HepG2 (cell line): Measurements from ENCODE around the gene CARMIL3. TPM values are rescaled to one million over a fixed set of nuclear protein-coding genes. Genes with fewer than 3 reads are reported as not detected.
A peak's percentile ranks its signal among the peaks of the same experiment; 100 is the strongest.

ENCODE experiments used
- ATAC-seq: fragments of 200-7000 bp; cut with Tn5 transposase; 3 replicates; pipeline ENCODE4 v1.9.1; 2020; ENCODE audit warnings: mild to moderate bottlenecking, moderate library complexity
- BruUV-seq: library from RNA; stranded (reverse); fragments of 400-500 nt; replicated peaks from 2 replicates; lab custom pipeline; 2021; lab: Mats Ljungman, UMichigan
- CTCF ChIA-PET: fragments of 300-600 bp; formaldehyde crosslinking; extraction: SDS; loops from one replicate; lab custom pipeline; 2021; ENCODE audit warnings: low total read pairs, inconsistent platforms, low intra/inter-chr PET ratio; lab: Yijun Ruan, JAX
- POLR2A ChIA-PET: fragments of 350-600 bp; sonication (Branson Sonifier 250); formaldehyde crosslinking; loops from one replicate; lab custom pipeline; 2020; ENCODE audit warnings: antibody characterized with exemption, inconsistent platforms; lab: Yijun Ruan, JAX
- DNase-seq: peaks from one replicate; pipeline ENCODE4 v3.0.0-alpha.2; 2015; ENCODE audit warnings: low spot score
- FAIRE-seq: peaks from 3 replicates; lab custom pipeline; 2011; peaks lifted over from hg19 to GRCh38; lab: Jason Lieb, UNC
- H2AFZ ChIP-seq: one replicate; pipeline ENCODE4 v1.6.1; 2011; ENCODE audit warnings: low read length, inconsistent platforms
- H3K27ac ChIP-seq: fragments of 300-600 bp; 3 replicates; pipeline ENCODE4 v1.8.0; 2011; ENCODE audit warnings: mixed run types, mild to moderate bottlenecking, mixed read lengths, low read length, inconsistent platforms; ENCODE audit not compliant: insufficient read depth; ENCODE audit errors: extremely low read length
- H3K27me3 ChIP-seq, 2 experiments: fragments of 200-600 bp in 1 of 2; 2 replicates in 1 of 2; 3 replicates in 1 of 2; pipeline versions ENCODE4 v1.6.0 to v1.8.0; 2011; ENCODE audit warnings: low read length in 2 of 2, mild to moderate bottlenecking in 2 of 2, moderate library complexity in 2 of 2, inconsistent platforms in 1 of 2; ENCODE audit not compliant: insufficient read depth in 2 of 2, control insufficient read depth in 1 of 2
- H3K36me3 ChIP-seq, 2 experiments: fragments of 200-600 bp in 1 of 2; replicated peaks in 1 of 2; 2 replicates in 1 of 2; 3 replicates in 1 of 2; pipeline versions ENCODE4 v1.5.1 to v1.8.0; 2011; ENCODE audit warnings: low read length in 2 of 2, inconsistent platforms in 1 of 2; ENCODE audit not compliant: insufficient read depth in 2 of 2, control insufficient read depth in 1 of 2
- H3K4me1 ChIP-seq: 2 replicates; pipeline ENCODE4 v1.5.1; 2012; ENCODE audit warnings: low read length, inconsistent platforms; ENCODE audit not compliant: insufficient read depth
- H3K4me2 ChIP-seq: 2 replicates; pipeline ENCODE4 v1.6.0; 2011; ENCODE audit warnings: low read depth, low read length, inconsistent platforms
- H3K4me3 ChIP-seq, 3 experiments: fragments of 200-600 bp in 1 of 3; sonication (generic), shearing (Covaris generic) in 1 of 3; replicated peaks in 1 of 3; 2 replicates each; pipeline ENCODE4 v1.5.1; 2011 to 2016; ENCODE audit warnings: low read length in 3 of 3, inconsistent platforms in 2 of 3, low read depth in 2 of 3, mild to moderate bottlenecking in 2 of 3, control low read depth in 1 of 3, mixed read lengths in 1 of 3; ENCODE audit not compliant: insufficient read depth in 1 of 3
- H3K79me2 ChIP-seq: one replicate; pipeline ENCODE4 v1.6.1; 2011; ENCODE audit warnings: low read length, inconsistent platforms; ENCODE audit not compliant: insufficient read depth
- H3K9ac ChIP-seq: 2 replicates; pipeline ENCODE4 v1.6.0; 2011; ENCODE audit warnings: mild to moderate bottlenecking, low read depth, low read length, inconsistent platforms; ENCODE audit not compliant: insufficient read depth
- H3K9me3 ChIP-seq: 2 replicates; pipeline ENCODE4 v1.5.1; 2012; ENCODE audit warnings: mild to moderate bottlenecking, low read length
- H4K20me1 ChIP-seq: 2 replicates; pipeline ENCODE4 v1.6.0; 2011; ENCODE audit warnings: inconsistent platforms, mild to moderate bottlenecking, low read length, moderate library complexity; ENCODE audit not compliant: insufficient read depth
- ATM ChIP-seq: fragments of 450-650 bp; IDR thresholded peaks from 2 replicates; pipeline ENCODE4 v1.7.1; 2017; ENCODE audit warnings: mild to moderate bottlenecking, borderline replicate concordance
- CCAR2 ChIP-seq: fragments of 200-400 bp; formaldehyde crosslinking; optimal IDR thresholded peaks from 2 replicates; pipeline ENCODE3; 2018; ENCODE audit warnings: low read depth, mild to moderate bottlenecking, low read length, moderate library complexity
- DR1 ChIP-seq: sonication (generic); formaldehyde crosslinking; IDR thresholded peaks from 2 replicates; pipeline ENCODE4 v1.8.0; 2021; ENCODE audit warnings: mild to moderate bottlenecking, missing genetic modification reagents, inconsistent platforms
- ELF3 ChIP-seq: IDR thresholded peaks from 2 replicates; pipeline ENCODE4 v1.6.1; 2016; ENCODE audit warnings: missing genetic modification reagents, missing compliant biosample characterization
- ERF ChIP-seq: IDR thresholded peaks from 2 replicates; pipeline ENCODE4 v1.6.1; 2018; ENCODE audit warnings: missing biosample characterization, missing genetic modification reagents
- FOXP1 ChIP-seq, 2 experiments: fragments of 450-650 bp in 1 of 2; IDR thresholded peaks; 2 replicates each; pipeline ENCODE4 v1.6.1; 2017 to 2018; ENCODE audit warnings: antibody characterized with exemption in 1 of 2
- JUNB ChIP-seq: sonication (generic); formaldehyde crosslinking; IDR thresholded peaks from 2 replicates; pipeline ENCODE4 v1.8.0; 2022; ENCODE audit warnings: missing genetic modification reagents, mild to moderate bottlenecking, borderline replicate concordance
- KAT7 ChIP-seq: IDR thresholded peaks from 2 replicates; pipeline ENCODE4 v1.6.1; 2018; ENCODE audit warnings: borderline replicate concordance, missing compliant biosample characterization
- LBX2 ChIP-seq: sonication (generic); formaldehyde crosslinking; IDR thresholded peaks from 2 replicates; pipeline ENCODE4 v1.5.0; 2020; ENCODE audit warnings: missing genetic modification reagents, mild to moderate bottlenecking, borderline replicate concordance
- NFRKB ChIP-seq: fragments of 450-650 bp; IDR thresholded peaks from 2 replicates; pipeline ENCODE4 v1.6.1; 2017
- NONO ChIP-seq, 2 experiments: fragments of 450-650 bp in 1 of 2; sonication (generic) in 1 of 2; formaldehyde crosslinking in 1 of 2; IDR thresholded peaks in 1 of 2; conservative IDR thresholded peaks in 1 of 2; 2 replicates each; pipeline versions ENCODE4 v1.6.1 to v1.8.0; 2017 to 2022; ENCODE audit warnings: mild to moderate bottlenecking in 1 of 2, missing genetic modification reagents in 1 of 2, moderate library complexity in 1 of 2
- PLRG1 ChIP-seq: fragments of 450-650 bp; conservative IDR thresholded peaks from 2 replicates; pipeline ENCODE4 v1.6.1; 2016
- PRDM4 ChIP-seq: sonication (generic); formaldehyde crosslinking; IDR thresholded peaks from 2 replicates; pipeline ENCODE4 v1.9.0; 2021; ENCODE audit warnings: missing genetic modification reagents, borderline replicate concordance
- RAD51 ChIP-seq: fragments of 450-650 bp; IDR thresholded peaks from 2 replicates; pipeline ENCODE4 v1.6.1; 2016; ENCODE audit warnings: borderline replicate concordance
- SOX6 ChIP-seq, 2 experiments: fragments of 450-650 bp in 1 of 2; sonication (generic) in 1 of 2; formaldehyde crosslinking in 1 of 2; IDR thresholded peaks; 2 replicates each; pipeline versions ENCODE4 v1.4.0 to v1.6.1; 2017 to 2020; ENCODE audit warnings: antibody characterized with exemption in 1 of 2, mild to moderate bottlenecking in 1 of 2, missing genetic modification reagents in 1 of 2
- TBX3 ChIP-seq: fragments of 450-650 bp; IDR thresholded peaks from 2 replicates; pipeline ENCODE4 v1.6.1; 2017; ENCODE audit warnings: antibody characterized with exemption, mild to moderate bottlenecking, inconsistent platforms, borderline replicate concordance
- THYN1 ChIP-seq: sonication (generic); formaldehyde crosslinking; IDR thresholded peaks from 2 replicates; pipeline ENCODE4 v1.8.1; 2023; ENCODE audit warnings: low read depth, mild to moderate bottlenecking, moderate library complexity, missing genetic modification reagents, borderline replicate concordance
- ZFAT ChIP-seq: sonication (generic); formaldehyde crosslinking; conservative IDR thresholded peaks from 2 replicates; pipeline ENCODE4 v1.8.1; 2023; ENCODE audit warnings: missing genetic modification reagents, inconsistent platforms
- ZNF282 ChIP-seq: fragments of 450-650 bp; IDR thresholded peaks from 2 replicates; pipeline ENCODE4 v1.6.1; 2018; ENCODE audit not compliant: partially characterized antibody
- ZNF431 ChIP-seq: sonication (generic); formaldehyde crosslinking; IDR thresholded peaks from 2 replicates; pipeline ENCODE4 v1.9.0; 2022; ENCODE audit warnings: missing genetic modification reagents, low read depth, mild to moderate bottlenecking, borderline replicate concordance
- ZNF773 ChIP-seq: sonication (generic); formaldehyde crosslinking; IDR thresholded peaks from 2 replicates; pipeline ENCODE4 v1.4.0; 2020; ENCODE audit warnings: missing genetic modification reagents, borderline replicate concordance
- ZNF83 ChIP-seq: sonication (generic); formaldehyde crosslinking; IDR thresholded peaks from 2 replicates; pipeline ENCODE4 v1.4.0; 2020; ENCODE audit warnings: missing genetic modification reagents, mild to moderate bottlenecking, borderline replicate concordance
- WGBS: methylation state at CpG from one replicate; pipeline ENCODE4 v1.1.6; 2017; ENCODE audit warnings: low lambda C conversion rate; 5-methylcytosine and 5-hydroxymethylcytosine counted together
- in situ Hi-C: cut with HindIII; loops from 2 replicates; pipeline ENCODE4 v1.10.0; 2017; ENCODE audit warnings: low pct_unique_long_range_greater_than_20kb; ENCODE audit not compliant: extremely low pct_ligation_motif_present
- intact Hi-C: fragments of 100-400 bp; cut with micrococcal nuclease; formaldehyde crosslinking; loops from one replicate; pipeline ENCODE4 v1.10.0; 2022; ENCODE audit not compliant: unreplicated experiment
- polyA plus RNA-seq, 8 experiments: library from polyadenylated mRNA; depleted of rRNA in 3 of 8; stranded (reverse) in 7 of 8; unstranded in 1 of 8; fragments of >200 nt; fragmentation: Illumina TruSeq in 4 of 8; extraction: Trizol in 4 of 8; gene quantifications; 2 replicates each; pipeline versions ENCODE4 v1.2.1 to v1.2.3, GENCODE V29; 2011 to 2016; ENCODE audit warnings: low read depth in 4 of 8, missing spikeins in 1 of 8, mixed read lengths in 1 of 8; ENCODE audit not compliant: insufficient read depth in 1 of 8
- total RNA-seq, 5 experiments: library from RNA; depleted of rRNA; stranded (reverse); fragments of >200 nt; fragmentation: Illumina TruSeq; extraction: Trizol; gene quantifications; 2 replicates each; pipeline ENCODE4 v1.2.3, GENCODE V29; 2016; ENCODE audit warnings: low read depth in 1 of 5

The CARMIL3 gene
- total and polyA plus RNA-seq, 2 of the 13 experiments (the other 11 are each of a cell fraction or from before 2014, with no cell fraction given), result 0.27 to 0.55 TPM

DNA sequence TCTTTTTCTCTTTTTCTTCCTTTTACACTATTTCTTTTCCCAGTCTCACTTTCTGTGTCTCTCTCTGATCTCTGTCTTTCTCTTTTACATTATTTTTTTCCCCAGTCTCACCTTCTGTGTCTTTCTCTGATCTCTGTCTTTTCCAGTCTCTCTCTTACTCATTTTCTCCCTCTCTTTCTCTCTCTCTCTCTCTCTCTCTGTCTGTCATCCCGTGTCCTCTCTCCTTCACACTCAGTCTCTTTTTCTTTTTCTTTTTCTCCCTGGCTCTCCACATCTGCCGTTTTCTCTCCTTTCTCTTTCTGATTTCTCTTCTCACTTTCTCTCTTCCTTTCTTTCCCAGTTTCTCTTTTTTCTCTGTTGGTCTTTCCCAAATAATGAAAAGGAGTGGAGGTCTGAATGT, 40.8 kb upstream of the CARMIL3 start:
- Histone ChIP-seq H3K9ac (no peak overlapping the region), H3K9me3 (no peaks in the 10 kb centered on the region), H4K20me1 (no peaks in the 10 kb centered on the region), H3K4me2 (no peak overlapping the region), H3K36me3 (no peaks in the 10 kb centered on the region), H2AFZ (no peak overlapping the region), H3K4me1 (peaks cover 64% of the 10 kb centered on the region), H3K4me3 (no peak overlapping the region), H3K27ac (no peak overlapping the region), H3K79me2 (no peaks in the 10 kb centered on the region), H3K27me3 (no peaks in the 10 kb centered on the region)
- BruUV-seq, result no TSS peak
- POLR2A ChIA-PET, result no interaction called here
- 80% methylated on average over 2 of the region's 2 CpGs for WGBS
- ATAC-seq, result no peak
- CTCF ChIA-PET, result interaction anchor here (4.3 kb wide), 1 partner anchor 25 kb away, joined by 85 read pairs; no protein-coding TSS in a partner anchor
- no peak for DNase-seq
- intact Hi-C loops (no loop called here), in situ Hi-C loops (loop anchor here (5.0 kb wide), 2 partner anchors 39 to 81 kb away; partner anchors contain the start of gene PCK2)
- FAIRE-seq, result no peak
- peak; percentile 85 for TF ChIP-seq ZNF282
- no peak for TF ChIP-seq KAT7 (CRISPR knock-in tag)
- no peak for TF ChIP-seq ZFAT (CRISPR knock-in tag)
- TF ChIP-seq ATM, result peak; percentile 41; the same call in 1 of the 2 replicates
- TF ChIP-seq NONO (IDR thresholded peaks at IDR 0.05), result peak; percentile 60; the same call in 1 of the 2 replicates
- TF ChIP-seq NONO (CRISPR knock-in tag; conservative IDR thresholded peaks at IDR 0.05), result no peak
- no peak for TF ChIP-seq LBX2 (CRISPR knock-in tag)
- TF ChIP-seq TBX3, result no peak
- no peak for TF ChIP-seq ELF3
- peak; percentile 43 for TF ChIP-seq RAD51
- TF ChIP-seq JUNB (CRISPR knock-in tag), result peak; percentile 36; the same call in 1 of the 2 replicates
- TF ChIP-seq CCAR2, result no peak
- peak; percentile 75; the same call in 1 of the 2 replicates for TF ChIP-seq SOX6 (IDR thresholded peaks at IDR 0.05)
- no peak for TF ChIP-seq SOX6 (CRISPR knock-in tag; IDR thresholded peaks at IDR 0.05)
- no peak for TF ChIP-seq ZNF773 (CRISPR knock-in tag)
- TF ChIP-seq DR1 (CRISPR knock-in tag), result no peak
- TF ChIP-seq ZNF431 (CRISPR knock-in tag), result no peak
- TF ChIP-seq FOXP1 (IDR thresholded peaks at IDR 0.05), result peak; percentile 41; the same call in 1 of the 2 replicates
- TF ChIP-seq FOXP1 (CRISPR knock-in tag; IDR thresholded peaks at IDR 0.05), result no peak
- no peak for TF ChIP-seq THYN1
- 0 out of 2 replicates have a peak, but pooled peaks have one; percentile 7 for TF ChIP-seq PLRG1
- TF ChIP-seq ERF (CRISPR knock-in tag), result no peak
- 0 out of 2 replicates have a peak, but pooled peaks have one; percentile 14 for TF ChIP-seq NFRKB
- no peak for TF ChIP-seq PRDM4 (CRISPR knock-in tag)
- TF ChIP-seq ZNF83 (CRISPR knock-in tag), result no peak
